ENCODE data around the gene CNTN2.

The CNTN2 gene

GRCh38 chr1:205042911-205043806, at the start of gene CNTN2:
Gene CNTN2 (plus strand): TSS chr1:205043212. CDS start chr1:205053186, 9,974 bp downstream.
- peak within 1 kb of the TSS in 1 of 2 donors; percentile 10 for H3K4me3 Mint-ChIP-seq
- peaks cover 64% of the 10 kb centered on the region for H3K27me3 Mint-ChIP-seq
- no peak for ATAC-seq

GRCh38 chr1:204994086-204994862, 48.7 kb upstream of the CNTN2 start:
- Mint-ChIP-seq H3K4me1 (peaks cover 20% of the 10 kb centered on the region), H3K4me3 (no peak overlapping the region)
- no peak for DNase-seq

More at GRCh38 chr1:205042911-205043806, at the start of gene CNTN2:
- no peaks in the 10 kb centered on the region for H3K4me1 Mint-ChIP-seq
- no peak for DNase-seq
- no peak within 1 kb of the TSS for H3K27ac Mint-ChIP-seq
- no peaks in the 10 kb centered on the region for H3K9me3 Mint-ChIP-seq

GRCh38 chr1:204996981-204997380, 46.0 kb upstream of the CNTN2 start:
- H3K27me3 Mint-ChIP-seq, result no peaks in the 10 kb centered on the region
- no peak for ATAC-seq
- H3K4me3 Mint-ChIP-seq, result no peak overlapping the region
- peaks cover 14% of the 10 kb centered on the region for H3K4me1 Mint-ChIP-seq
- no peak for DNase-seq
- peak overlapping the region in 1 of 2 donors; percentile 60 for H3K27ac Mint-ChIP-seq
- H3K9me3 Mint-ChIP-seq, result no peaks in the 10 kb centered on the region

More at GRCh38 chr1:204994086-204994862, 48.7 kb upstream of the CNTN2 start:
- peak overlapping the region in 1 of 2 donors; percentile 39 for H3K27ac Mint-ChIP-seq
- ATAC-seq, result no peak
- H3K27me3 Mint-ChIP-seq, result peaks cover 3% of the 10 kb centered on the region
- H3K9me3 Mint-ChIP-seq, result no peaks in the 10 kb centered on the region

GRCh38 chr1:204997591-204998355, 45.2 kb upstream of the CNTN2 start:
- Mint-ChIP-seq H3K4me1 (peaks cover 6% of the 10 kb centered on the region), H3K4me3 (no peak overlapping the region), H3K27me3 (no peaks in the 10 kb centered on the region), H3K27ac (peak overlapping the region in 1 of 2 donors; percentile 60), H3K9me3 (no peaks in the 10 kb centered on the region)
- no peak for ATAC-seq
- DNase-seq, result no peak

GRCh38 chr1:205001162-205001561, 41.9 kb upstream of the CNTN2 start:
- no peaks in the 10 kb centered on the region for H3K4me1 Mint-ChIP-seq
- H3K9me3 Mint-ChIP-seq, result no peaks in the 10 kb centered on the region
- no peak overlapping the region for H3K27ac Mint-ChIP-seq
- ATAC-seq, result no peak
- no peak overlapping the region for H3K4me3 Mint-ChIP-seq
- no peaks in the 10 kb centered on the region for H3K27me3 Mint-ChIP-seq
- no peak for DNase-seq

GRCh38 chr1:205002705-205003104, 40.3 kb upstream of the CNTN2 start:
- H3K9me3 Mint-ChIP-seq, result no peaks in the 10 kb centered on the region
- no peaks in the 10 kb centered on the region for H3K27me3 Mint-ChIP-seq
- no peak overlapping the region for H3K27ac Mint-ChIP-seq
- H3K4me1 Mint-ChIP-seq, result no peaks in the 10 kb centered on the region
- no peak for ATAC-seq
- no peak overlapping the region for H3K4me3 Mint-ChIP-seq
- DNase-seq, result no peak

GRCh38 chr1:205003358-205004131, 39.5 kb upstream of the CNTN2 start:
- Mint-ChIP-seq H3K27ac (peak overlapping the region in 1 of 2 donors; percentile 69), H3K27me3 (no peaks in the 10 kb centered on the region), H3K9me3 (no peaks in the 10 kb centered on the region), H3K4me3 (no peak overlapping the region), H3K4me1 (no peaks in the 10 kb centered on the region)
- no peak for ATAC-seq
- DNase-seq, result no peak

GRCh38 chr1:205004351-205004750, 38.7 kb upstream of the CNTN2 start:
- ATAC-seq (no peak), DNase-seq (no peak)
- H3K27me3 Mint-ChIP-seq, result no peaks in the 10 kb centered on the region

GRCh38 chr1:205008896-205009295, 34.1 kb upstream of the CNTN2 start:
- Mint-ChIP-seq H3K27ac (no peak overlapping the region), H3K4me1 (no peaks in the 10 kb centered on the region), H3K27me3 (no peaks in the 10 kb centered on the region), H3K4me3 (no peak overlapping the region), H3K9me3 (no peaks in the 10 kb centered on the region)
- no peak for DNase-seq
- no peak for ATAC-seq

More at GRCh38 chr1:205004351-205004750, 38.7 kb upstream of the CNTN2 start:
- Mint-ChIP-seq H3K9me3 (no peaks in the 10 kb centered on the region), H3K4me3 (no peak overlapping the region), H3K27ac (no peak overlapping the region), H3K4me1 (no peaks in the 10 kb centered on the region)

- H3K9me3 Mint-ChIP-seq, result no peaks in the 10 kb centered on the region
- no peaks in the 10 kb centered on the region for H3K27me3 Mint-ChIP-seq
- no peak for ATAC-seq
- H3K4me3 Mint-ChIP-seq, result no peak overlapping the region
- DNase-seq, result no peak
- no peaks in the 10 kb centered on the region for H3K4me1 Mint-ChIP-seq
- H3K27ac Mint-ChIP-seq, result no peak overlapping the region
These were observed 33.3 kb upstream of the CNTN2 start for GRCh38 chr1:205009670-205010069.

GRCh38 chr1:205012391-205013140, 30.4 kb upstream of the CNTN2 start:
- no peak overlapping the region for H3K4me3 Mint-ChIP-seq
- DNase-seq (no peak), ATAC-seq (no peak)
- H3K27me3 Mint-ChIP-seq, result no peaks in the 10 kb centered on the region
- H3K4me1 Mint-ChIP-seq, result no peaks in the 10 kb centered on the region
- no peaks in the 10 kb centered on the region for H3K9me3 Mint-ChIP-seq
- H3K27ac Mint-ChIP-seq, result no peak overlapping the region

GRCh38 chr1:205013683-205014367, 29.2 kb upstream of the CNTN2 start:
- no peak overlapping the region for H3K4me3 Mint-ChIP-seq
- peak overlapping the region in 1 of 2 donors; percentile 23 for H3K27ac Mint-ChIP-seq
- DNase-seq (no peak), ATAC-seq (no peak)
- no peaks in the 10 kb centered on the region for H3K4me1 Mint-ChIP-seq
- no peaks in the 10 kb centered on the region for H3K9me3 Mint-ChIP-seq
- H3K27me3 Mint-ChIP-seq, result no peaks in the 10 kb centered on the region

GRCh38 chr1:205014783-205015182, 28.2 kb upstream of the CNTN2 start:
- no peaks in the 10 kb centered on the region for H3K27me3 Mint-ChIP-seq
- no peak overlapping the region for H3K4me3 Mint-ChIP-seq
- H3K4me1 Mint-ChIP-seq, result no peaks in the 10 kb centered on the region
- DNase-seq (no peak), ATAC-seq (no peak)
- H3K9me3 Mint-ChIP-seq, result no peaks in the 10 kb centered on the region
- peak overlapping the region in 1 of 2 donors; percentile 86 for H3K27ac Mint-ChIP-seq

- no peak for ATAC-seq
- Mint-ChIP-seq H3K27me3 (no peaks in the 10 kb centered on the region), H3K4me3 (no peak overlapping the region), H3K4me1 (no peaks in the 10 kb centered on the region), H3K9me3 (no peaks in the 10 kb centered on the region), H3K27ac (no peak overlapping the region)
- no peak for DNase-seq
These were observed 27.8 kb upstream of the CNTN2 start for GRCh38 chr1:205015241-205015640.
